Measurements from ENCODE around the gene VPS4A. TPM values are rescaled to one million over a fixed set of nuclear protein-coding genes. Genes with fewer than 3 reads are reported as not detected.

The VPS4A gene
- total RNA-seq, 1 donor from 2014 or later, result 24.5 TPM

- no peak for DNase-seq
- H3K27me3 ChIP-seq (ENCODE audit: low read depth), result no peaks in the 10 kb centered on the region
- H3K4me3 ChIP-seq, result no peak overlapping the region
- ATAC-seq, result no peak
- intact Hi-C loops (cut with DNase I), result no loop called here
- H3K27ac ChIP-seq, result no peak overlapping the region
- TF ChIP-seq CTCF (IDR thresholded peaks at IDR 0.05), result no peak
- no peaks in the 10 kb centered on the region for H3K9me3 ChIP-seq
- peaks cover 19% of the 10 kb centered on the region for H3K4me1 ChIP-seq
- H3K36me3 ChIP-seq, result peaks cover 68% of the 10 kb centered on the region
These were observed 4.5 kb downstream of the VPS4A start for GRCh38 chr16:69315486-69316311.

GRCh38 chr16:69316595-69317034, 5.5 kb downstream of the VPS4A start:
- Histone ChIP-seq H3K4me3 (no peak overlapping the region), H3K36me3 (peaks cover 77% of the 10 kb centered on the region), H3K4me1 (peaks cover 19% of the 10 kb centered on the region), H3K27me3 (ENCODE audit: low read depth) (no peaks in the 10 kb centered on the region), H3K9me3 (no peaks in the 10 kb centered on the region), H3K27ac (no peak overlapping the region)
- no peak for TF ChIP-seq CTCF (IDR thresholded peaks at IDR 0.05)
- no peak for DNase-seq
- no peak for ATAC-seq
- intact Hi-C loops (cut with DNase I), result no loop called here

- peak in 1 of 2 donors; percentile 84 for ATAC-seq
- H3K9me3 ChIP-seq, result no peaks in the 10 kb centered on the region
- intact Hi-C loops (cut with DNase I), result no loop called here
- no peak overlapping the region for H3K27ac ChIP-seq
- no peak overlapping the region for H3K4me3 ChIP-seq
- no peak for DNase-seq
- H3K4me1 ChIP-seq, result peaks cover 2% of the 10 kb centered on the region
- TF ChIP-seq CTCF (IDR thresholded peaks at IDR 0.05), result no peak
- H3K27me3 ChIP-seq (ENCODE audit: low read depth), result no peaks in the 10 kb centered on the region
- H3K36me3 ChIP-seq, result peaks cover 95% of the 10 kb centered on the region
These were observed 7.2 kb downstream of the VPS4A start for GRCh38 chr16:69318177-69318910.

DNA sequence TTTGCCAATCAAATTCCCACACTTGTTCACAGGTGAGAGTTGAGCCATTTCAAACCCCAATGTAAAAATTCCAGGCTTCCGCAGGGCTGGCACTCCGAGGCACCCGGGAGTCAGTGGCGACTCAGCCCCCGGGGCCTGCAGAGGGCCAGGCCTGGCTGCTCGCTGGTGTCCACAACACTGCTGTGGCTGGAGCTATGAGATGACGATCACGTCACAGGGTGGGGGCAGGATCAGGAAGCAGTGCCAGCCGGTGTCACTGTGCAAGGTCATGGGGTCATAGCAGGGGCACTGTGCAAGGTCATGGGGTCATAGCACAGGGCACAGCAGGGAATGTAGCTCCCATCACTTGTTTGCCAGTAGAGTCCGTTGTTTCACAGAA, 7.8 kb downstream of the VPS4A start:
- no peaks in the 10 kb centered on the region for H3K27me3 ChIP-seq (ENCODE audit: low read depth)
- H3K27ac ChIP-seq, result no peak overlapping the region
- intact Hi-C loops (cut with DNase I), result no loop called here
- no peak for ATAC-seq
- peaks cover under 1% of the 10 kb centered on the region for H3K4me1 ChIP-seq
- TF ChIP-seq CTCF (IDR thresholded peaks at IDR 0.05), result no peak
- DNase-seq, result no peak
- no peaks in the 10 kb centered on the region for H3K9me3 ChIP-seq
- H3K4me3 ChIP-seq, result no peak overlapping the region
- H3K36me3 ChIP-seq, result peaks cover 100% of the 10 kb centered on the region

GRCh38 chr16:69319381-69319780, 8.2 kb downstream of the VPS4A start:
- intact Hi-C loops (cut with DNase I), result no loop called here
- Histone ChIP-seq H3K36me3 (peaks cover 100% of the 10 kb centered on the region), H3K27ac (no peak overlapping the region), H3K4me1 (peaks cover 5% of the 10 kb centered on the region), H3K9me3 (no peaks in the 10 kb centered on the region), H3K4me3 (no peak overlapping the region), H3K27me3 (ENCODE audit: low read depth) (no peaks in the 10 kb centered on the region)
- DNase-seq (no peak), ATAC-seq (no peak)
- no peak for TF ChIP-seq CTCF (IDR thresholded peaks at IDR 0.05)
